Measurements from ENCODE around the gene BMF. TPM values are rescaled to one million over a fixed set of nuclear protein-coding genes. Genes with fewer than 3 reads are reported as not detected.

BMF gene
- total RNA-seq, 1 donor from 2014 or later = 23.0 TPM

DNA sequence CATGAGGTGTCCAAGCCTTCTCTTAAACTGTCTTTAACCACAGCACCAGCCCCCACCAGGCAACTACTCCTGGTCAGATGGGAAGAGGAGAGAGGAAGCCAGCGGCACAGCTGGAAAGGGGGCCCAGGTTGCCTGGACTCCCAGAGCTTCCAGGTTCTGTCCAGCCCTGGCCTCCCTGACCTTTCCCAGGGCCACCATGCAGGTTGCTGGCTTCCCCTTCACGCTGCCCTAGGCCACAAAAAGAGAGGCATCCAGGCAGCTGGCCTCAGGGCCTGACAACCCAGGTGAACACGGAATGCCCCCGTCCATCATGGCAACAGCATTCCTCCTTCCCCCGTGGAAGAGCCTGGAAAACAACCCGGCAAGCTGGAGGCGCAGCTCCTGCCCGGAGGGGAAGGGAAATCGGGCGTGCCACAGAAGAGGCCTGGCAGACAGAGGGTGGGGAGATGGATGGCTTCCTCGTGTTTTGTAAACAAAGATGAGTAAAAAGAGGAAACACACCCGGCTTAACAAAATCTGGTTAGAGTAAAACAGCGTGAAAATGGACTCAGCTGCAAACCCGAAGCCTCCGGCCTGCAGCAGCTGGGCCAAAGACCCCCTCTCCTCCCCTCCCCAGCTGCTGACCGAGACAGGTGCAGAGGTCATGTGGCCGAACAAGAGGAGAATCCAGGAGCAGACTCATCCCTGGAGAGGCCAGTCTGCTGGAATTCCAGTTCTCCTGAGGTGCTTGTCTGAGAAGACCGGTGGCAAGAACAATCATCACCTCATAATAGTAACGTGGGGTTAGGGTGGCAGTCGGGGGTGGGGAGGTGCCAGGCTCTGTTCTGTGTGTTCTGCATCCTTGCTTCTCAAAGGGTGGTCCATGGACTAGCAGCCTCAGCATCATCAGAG is 15.5 kb downstream of the BMF start:
- peak overlapping the region; percentile 65 for H3K27ac Mint-ChIP-seq (ENCODE audit: unreplicated experiment)
- H3K4me1 Mint-ChIP-seq = peaks cover 90% of the 10 kb centered on the region
- peak overlapping the region; percentile 65 for H3K4me3 Mint-ChIP-seq
- H3K36me3 Mint-ChIP-seq (ENCODE audit: low read depth) = no peaks in the 10 kb centered on the region
- H3K9me3 Mint-ChIP-seq = no peaks in the 10 kb centered on the region
- TF ChIP-seq, protein P1, sequence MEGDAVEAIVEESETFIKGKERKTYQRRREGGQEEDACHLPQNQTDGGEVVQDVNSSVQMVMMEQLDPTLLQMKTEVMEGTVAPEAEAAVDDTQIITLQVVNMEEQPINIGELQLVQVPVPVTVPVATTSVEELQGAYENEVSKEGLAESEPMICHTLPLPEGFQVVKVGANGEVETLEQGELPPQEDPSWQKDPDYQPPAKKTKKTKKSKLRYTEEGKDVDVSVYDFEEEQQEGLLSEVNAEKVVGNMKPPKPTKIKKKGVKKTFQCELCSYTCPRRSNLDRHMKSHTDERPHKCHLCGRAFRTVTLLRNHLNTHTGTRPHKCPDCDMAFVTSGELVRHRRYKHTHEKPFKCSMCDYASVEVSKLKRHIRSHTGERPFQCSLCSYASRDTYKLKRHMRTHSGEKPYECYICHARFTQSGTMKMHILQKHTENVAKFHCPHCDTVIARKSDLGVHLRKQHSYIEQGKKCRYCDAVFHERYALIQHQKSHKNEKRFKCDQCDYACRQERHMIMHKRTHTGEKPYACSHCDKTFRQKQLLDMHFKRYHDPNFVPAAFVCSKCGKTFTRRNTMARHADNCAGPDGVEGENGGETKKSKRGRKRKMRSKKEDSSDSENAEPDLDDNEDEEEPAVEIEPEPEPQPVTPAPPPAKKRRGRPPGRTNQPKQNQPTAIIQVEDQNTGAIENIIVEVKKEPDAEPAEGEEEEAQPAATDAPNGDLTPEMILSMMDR (conservative IDR thresholded peaks at IDR 0.05) = no peak
- DNase-seq (ENCODE audit: low read depth, low spot score) = no peak
- H3K27me3 Mint-ChIP-seq (ENCODE audit: low read depth) = no peaks in the 10 kb centered on the region

DNA sequence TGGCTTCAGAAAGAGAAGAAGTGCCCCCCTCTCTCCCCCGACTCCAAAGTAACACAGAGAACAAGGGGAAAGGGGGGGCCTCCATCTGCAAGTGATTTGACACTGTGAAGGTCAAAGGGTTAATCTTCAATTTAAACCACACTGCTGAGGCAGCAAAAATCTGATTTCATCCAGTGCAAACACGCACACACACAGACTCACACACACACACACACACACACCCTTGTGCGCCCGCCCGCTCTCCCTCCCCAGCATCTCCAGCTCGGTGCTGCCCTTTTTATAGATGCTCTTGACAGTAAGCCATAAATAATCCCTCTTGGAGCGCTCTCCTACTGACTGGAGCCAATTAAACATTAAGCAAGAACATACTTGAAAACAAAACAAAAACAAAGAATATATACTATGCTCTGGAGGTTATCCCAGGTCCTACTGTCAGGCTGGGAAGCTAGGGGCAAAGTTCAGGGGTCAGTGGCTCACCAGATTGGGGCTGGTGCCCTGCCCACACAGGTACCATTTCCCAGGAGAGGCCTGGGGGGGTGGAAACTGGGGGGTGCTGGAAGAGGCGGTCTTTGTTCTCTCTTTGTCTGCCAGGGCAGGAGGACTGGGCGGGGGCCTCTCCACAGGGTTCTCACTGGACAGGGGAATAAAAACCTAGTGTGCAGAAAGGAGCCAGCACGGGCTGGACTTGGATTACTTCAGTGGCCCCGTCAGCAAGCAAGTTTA is 16.3 kb downstream of the BMF start:
- no peaks in the 10 kb centered on the region for H3K27me3 Mint-ChIP-seq (ENCODE audit: low read depth)
- H3K36me3 Mint-ChIP-seq (ENCODE audit: low read depth) = no peaks in the 10 kb centered on the region
- peak overlapping the region; percentile 65 for H3K4me3 Mint-ChIP-seq
- no peaks in the 10 kb centered on the region for H3K9me3 Mint-ChIP-seq
- peaks cover 90% of the 10 kb centered on the region for H3K4me1 Mint-ChIP-seq
- no peak for DNase-seq (ENCODE audit: low read depth, low spot score)
- H3K27ac Mint-ChIP-seq (ENCODE audit: unreplicated experiment) = peak overlapping the region; percentile 5
- TF ChIP-seq, protein P1 (conservative IDR thresholded peaks at IDR 0.05) = no peak

DNA sequence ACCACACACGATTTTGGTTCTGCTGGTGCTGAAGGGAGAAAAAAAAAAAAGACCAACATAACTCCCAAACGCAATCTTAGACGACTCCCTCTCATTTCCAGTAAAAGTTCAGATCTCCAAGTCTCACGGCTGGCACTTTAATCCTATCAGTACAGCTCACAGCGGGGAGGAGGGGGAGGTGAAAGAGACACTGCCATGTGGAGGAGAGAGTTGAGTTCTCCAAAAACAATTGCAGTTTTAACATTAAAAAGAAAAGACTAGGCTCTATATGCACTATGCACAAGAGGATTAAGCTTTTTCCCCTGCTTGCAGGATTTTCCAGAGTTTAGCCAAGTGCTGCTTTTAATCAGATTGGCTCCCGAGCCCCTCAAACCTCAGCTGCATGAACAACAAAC is 16.8 kb downstream of the BMF start:
- H3K9me3 Mint-ChIP-seq = no peaks in the 10 kb centered on the region
- H3K27ac Mint-ChIP-seq (ENCODE audit: unreplicated experiment) = no peak overlapping the region
- H3K4me3 Mint-ChIP-seq = peak overlapping the region; percentile 65
- peaks cover 91% of the 10 kb centered on the region for H3K4me1 Mint-ChIP-seq
- no peaks in the 10 kb centered on the region for H3K27me3 Mint-ChIP-seq (ENCODE audit: low read depth)
- no peak for DNase-seq (ENCODE audit: low read depth, low spot score)
- TF ChIP-seq, protein P1 (conservative IDR thresholded peaks at IDR 0.05) = no peak
- H3K36me3 Mint-ChIP-seq (ENCODE audit: low read depth) = no peaks in the 10 kb centered on the region

DNA sequence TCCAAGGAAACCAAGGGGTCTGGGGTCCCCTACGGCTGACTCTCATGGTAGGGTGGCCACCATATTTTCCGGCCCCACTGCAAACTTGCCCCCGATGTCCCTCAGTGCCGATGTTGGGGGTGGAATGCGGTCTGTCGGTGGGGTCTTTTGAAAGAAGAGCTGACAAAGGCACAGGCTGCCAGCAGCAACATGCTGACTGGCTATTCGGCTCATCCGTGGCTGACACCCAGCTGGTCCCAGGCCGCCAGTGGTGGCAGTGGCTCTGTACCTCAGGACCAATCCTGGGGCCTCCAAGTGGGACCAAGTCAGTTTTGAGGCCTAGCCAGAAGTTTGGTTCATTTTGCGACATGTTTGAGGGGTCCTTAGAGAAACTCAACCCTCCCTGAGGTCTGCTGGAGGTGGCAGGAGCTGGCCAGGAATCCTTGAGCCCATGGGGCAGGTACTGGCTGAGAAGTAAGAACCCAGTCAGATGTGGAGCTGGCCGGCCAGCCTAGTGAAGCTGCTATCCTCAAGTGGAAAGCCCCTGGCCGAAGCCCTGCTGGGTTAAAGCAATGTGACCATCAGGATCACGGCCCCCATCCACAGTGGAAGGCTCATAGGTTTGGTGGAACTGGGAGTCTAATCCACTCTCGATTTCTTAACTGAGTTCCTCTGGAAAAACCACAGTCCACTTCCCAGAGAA is 17.8 kb downstream of the BMF start:
- DNase-seq (ENCODE audit: low read depth, low spot score) = no peak
- TF ChIP-seq, protein P1 (conservative IDR thresholded peaks at IDR 0.05) = no peak
- no peaks in the 10 kb centered on the region for H3K36me3 Mint-ChIP-seq (ENCODE audit: low read depth)
- no peak overlapping the region for H3K4me3 Mint-ChIP-seq
- H3K4me1 Mint-ChIP-seq = peaks cover 86% of the 10 kb centered on the region
- no peaks in the 10 kb centered on the region for H3K9me3 Mint-ChIP-seq
- H3K27me3 Mint-ChIP-seq (ENCODE audit: low read depth) = no peaks in the 10 kb centered on the region
- no peak overlapping the region for H3K27ac Mint-ChIP-seq (ENCODE audit: unreplicated experiment)

DNA sequence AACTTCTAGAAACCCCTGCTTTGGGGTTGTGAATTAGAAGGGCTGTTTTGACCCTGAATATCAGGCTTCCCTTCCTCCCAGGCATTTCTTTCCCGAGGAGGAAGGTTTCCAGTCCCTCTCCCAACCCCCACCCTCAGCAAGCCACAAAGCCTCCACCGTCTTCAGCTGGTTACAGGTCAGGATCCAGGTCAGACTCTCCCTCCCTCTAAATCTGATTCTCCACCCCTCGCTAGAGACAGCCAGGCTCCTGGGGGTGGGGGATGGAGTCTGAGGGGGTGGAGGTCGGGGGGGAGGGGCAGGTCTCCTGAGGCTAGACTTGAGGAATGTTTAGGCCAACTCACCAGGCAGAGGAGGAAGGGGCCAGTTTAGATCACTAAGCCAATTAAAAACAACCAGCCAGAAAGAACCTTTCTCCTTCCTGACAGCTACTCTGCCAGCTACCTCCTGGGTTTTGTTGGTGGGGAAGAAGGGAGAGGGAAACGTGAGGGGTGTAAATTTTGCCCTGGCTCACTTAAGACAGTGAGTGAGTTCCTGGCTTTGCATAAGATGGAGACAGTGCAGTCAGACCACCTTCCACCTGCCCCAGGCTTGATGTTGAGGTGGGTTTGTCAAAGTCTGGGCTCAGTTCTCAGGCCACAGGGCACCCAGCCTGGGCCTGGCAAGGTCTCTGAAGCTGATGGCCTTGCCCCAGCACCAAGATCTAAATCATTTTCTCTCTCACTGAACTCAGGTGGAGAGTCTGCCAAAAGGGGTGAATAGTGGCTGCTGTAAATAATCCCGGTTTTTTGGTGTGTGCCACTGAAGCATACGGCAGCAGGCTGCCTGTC is 19.5 kb downstream of the BMF start:
- H3K27ac Mint-ChIP-seq (ENCODE audit: unreplicated experiment) = peak overlapping the region; percentile 82
- no peaks in the 10 kb centered on the region for H3K27me3 Mint-ChIP-seq (ENCODE audit: low read depth)
- TF ChIP-seq, protein P1 (conservative IDR thresholded peaks at IDR 0.05) = no peak
- H3K9me3 Mint-ChIP-seq = no peaks in the 10 kb centered on the region
- peaks cover 86% of the 10 kb centered on the region for H3K4me1 Mint-ChIP-seq
- no peak for DNase-seq (ENCODE audit: low read depth, low spot score)
- peak overlapping the region; percentile 56 for H3K4me3 Mint-ChIP-seq
- no peaks in the 10 kb centered on the region for H3K36me3 Mint-ChIP-seq (ENCODE audit: low read depth)

Data from neural crest cell (in vitro differentiated cells).